ENCODE results near the gene PRKAR1A.

DNA sequence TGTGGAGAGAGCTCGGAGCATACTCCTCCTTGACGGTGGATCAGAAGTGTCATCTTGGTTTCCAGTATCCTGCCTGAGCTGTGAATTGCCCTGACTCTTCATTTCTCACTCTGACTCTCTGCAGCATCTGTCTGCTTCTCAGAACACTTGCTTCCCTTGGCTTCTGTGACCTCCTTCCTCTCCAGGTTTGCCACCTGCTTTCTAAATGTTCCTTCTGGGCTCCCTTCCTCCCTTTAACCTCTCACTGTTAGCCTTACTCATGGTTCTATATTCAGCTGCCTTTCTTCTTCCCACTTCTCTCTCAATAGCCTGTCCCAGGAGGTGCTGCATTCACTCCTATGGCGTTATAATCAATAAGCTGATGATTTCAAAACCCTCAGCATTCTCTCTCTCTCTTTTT, 11.2 kb upstream of the PRKAR1A start:
- TF ChIP-seq, protein P1, sequence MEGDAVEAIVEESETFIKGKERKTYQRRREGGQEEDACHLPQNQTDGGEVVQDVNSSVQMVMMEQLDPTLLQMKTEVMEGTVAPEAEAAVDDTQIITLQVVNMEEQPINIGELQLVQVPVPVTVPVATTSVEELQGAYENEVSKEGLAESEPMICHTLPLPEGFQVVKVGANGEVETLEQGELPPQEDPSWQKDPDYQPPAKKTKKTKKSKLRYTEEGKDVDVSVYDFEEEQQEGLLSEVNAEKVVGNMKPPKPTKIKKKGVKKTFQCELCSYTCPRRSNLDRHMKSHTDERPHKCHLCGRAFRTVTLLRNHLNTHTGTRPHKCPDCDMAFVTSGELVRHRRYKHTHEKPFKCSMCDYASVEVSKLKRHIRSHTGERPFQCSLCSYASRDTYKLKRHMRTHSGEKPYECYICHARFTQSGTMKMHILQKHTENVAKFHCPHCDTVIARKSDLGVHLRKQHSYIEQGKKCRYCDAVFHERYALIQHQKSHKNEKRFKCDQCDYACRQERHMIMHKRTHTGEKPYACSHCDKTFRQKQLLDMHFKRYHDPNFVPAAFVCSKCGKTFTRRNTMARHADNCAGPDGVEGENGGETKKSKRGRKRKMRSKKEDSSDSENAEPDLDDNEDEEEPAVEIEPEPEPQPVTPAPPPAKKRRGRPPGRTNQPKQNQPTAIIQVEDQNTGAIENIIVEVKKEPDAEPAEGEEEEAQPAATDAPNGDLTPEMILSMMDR (IDR thresholded peaks at IDR 0.05) = no peak
- TF ChIP-seq POLR2AphosphoS5 (IDR thresholded peaks at IDR 0.05) = no peak
- TF ChIP-seq POLR2A (IDR thresholded peaks at IDR 0.05) = no peak
- no peak for TF ChIP-seq EP300 (IDR thresholded peaks at IDR 0.05)

Data from stomach (tissue), 4 donors.